ENCODE measurements around the gene CDK11A. TPM values are rescaled to one million over a fixed set of nuclear protein-coding genes. Genes with fewer than 3 reads are reported as not detected.
"Not testable (repeated sequence)": the region's sequence is repeated elsewhere in the genome, so short reads cannot be mapped to it uniquely, and the experiment has no call there.

The CDK11A gene
- total RNA-seq, 1 donor from 2014 or later: 4.2 TPM

- DNase-seq (ENCODE audit: low read depth) (no peak), FAIRE-seq (no peak)
- Histone ChIP-seq H3K36me3 (ENCODE audit: control insufficient read depth, insufficient read depth, low read length) (peaks cover 32% of the 10 kb centered on the region), H3K27me3 (ENCODE audit: control insufficient read depth, insufficient read depth, low read length) (no peaks in the 10 kb centered on the region), H3K4me3 (ENCODE audit: low read depth, low read length) (no peak overlapping the region)
- TF ChIP-seq, protein P1, sequence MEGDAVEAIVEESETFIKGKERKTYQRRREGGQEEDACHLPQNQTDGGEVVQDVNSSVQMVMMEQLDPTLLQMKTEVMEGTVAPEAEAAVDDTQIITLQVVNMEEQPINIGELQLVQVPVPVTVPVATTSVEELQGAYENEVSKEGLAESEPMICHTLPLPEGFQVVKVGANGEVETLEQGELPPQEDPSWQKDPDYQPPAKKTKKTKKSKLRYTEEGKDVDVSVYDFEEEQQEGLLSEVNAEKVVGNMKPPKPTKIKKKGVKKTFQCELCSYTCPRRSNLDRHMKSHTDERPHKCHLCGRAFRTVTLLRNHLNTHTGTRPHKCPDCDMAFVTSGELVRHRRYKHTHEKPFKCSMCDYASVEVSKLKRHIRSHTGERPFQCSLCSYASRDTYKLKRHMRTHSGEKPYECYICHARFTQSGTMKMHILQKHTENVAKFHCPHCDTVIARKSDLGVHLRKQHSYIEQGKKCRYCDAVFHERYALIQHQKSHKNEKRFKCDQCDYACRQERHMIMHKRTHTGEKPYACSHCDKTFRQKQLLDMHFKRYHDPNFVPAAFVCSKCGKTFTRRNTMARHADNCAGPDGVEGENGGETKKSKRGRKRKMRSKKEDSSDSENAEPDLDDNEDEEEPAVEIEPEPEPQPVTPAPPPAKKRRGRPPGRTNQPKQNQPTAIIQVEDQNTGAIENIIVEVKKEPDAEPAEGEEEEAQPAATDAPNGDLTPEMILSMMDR (IDR thresholded peaks at IDR 0.05; ENCODE audit: insufficient read depth, low read length, severe bottlenecking): no peak
Observed at GRCh38 chr1:1752190-1752589, 28.0 kb upstream of the CDK11A start.

DNA sequence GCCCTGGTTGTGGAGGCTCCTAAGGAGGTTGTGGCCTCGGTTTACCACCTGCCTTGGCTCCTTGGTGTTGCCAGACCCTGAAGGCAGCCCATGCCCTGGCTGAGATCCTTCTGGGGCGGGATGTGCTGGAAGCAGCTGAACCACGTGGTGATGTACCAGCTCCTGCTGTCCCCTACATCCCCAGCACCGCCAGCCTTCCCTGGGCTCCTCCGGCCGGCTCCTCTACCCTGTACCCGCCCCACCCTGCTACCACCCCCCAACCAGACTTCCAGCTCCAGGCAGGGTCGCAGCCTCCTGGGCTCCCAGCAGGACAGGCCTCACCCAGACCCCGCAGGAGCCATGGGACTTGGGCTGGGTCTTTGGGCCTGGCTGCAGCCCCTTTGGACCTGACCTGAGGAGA lies 25.8 kb upstream of the CDK11A start:
- not testable (repeated sequence) for H3K4me3 ChIP-seq (ENCODE audit: low read depth, low read length); DNase-seq (ENCODE audit: low read depth); FAIRE-seq; H3K27me3 ChIP-seq (ENCODE audit: control insufficient read depth, insufficient read depth, low read length)
- peaks cover 16% of the 10 kb centered on the region for H3K36me3 ChIP-seq (ENCODE audit: control insufficient read depth, insufficient read depth, low read length)

- TF ChIP-seq, protein P1 (IDR thresholded peaks at IDR 0.05; ENCODE audit: insufficient read depth, low read length, severe bottlenecking): no peak
- Histone ChIP-seq H3K36me3 (ENCODE audit: control insufficient read depth, insufficient read depth, low read length) (peaks cover 10% of the 10 kb centered on the region), H3K27me3 (ENCODE audit: control insufficient read depth, insufficient read depth, low read length) (no peaks in the 10 kb centered on the region), H3K4me3 (ENCODE audit: low read depth, low read length) (no peak overlapping the region)
- no peak for FAIRE-seq
- no peak for DNase-seq (ENCODE audit: low read depth)
Observed at GRCh38 chr1:1748686-1749321, 24.6 kb upstream of the CDK11A start.

DNA sequence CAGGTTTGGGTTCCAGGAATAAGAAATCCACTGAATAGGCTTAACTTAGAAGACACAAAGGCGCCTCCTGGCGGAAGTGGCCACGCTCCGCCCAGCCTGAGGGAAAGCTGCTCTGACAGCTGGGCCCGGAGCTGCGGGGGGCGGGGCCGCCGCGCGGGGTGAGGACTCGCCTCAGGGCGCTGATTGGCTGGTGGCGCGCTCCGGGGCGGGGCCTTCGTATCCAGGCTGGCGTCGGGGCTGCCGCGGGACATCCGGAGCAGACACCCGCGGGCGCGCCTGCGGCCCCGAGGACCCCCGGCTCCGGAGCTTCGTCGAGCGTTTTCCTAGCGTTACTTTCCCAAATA lies 22.4 kb upstream of the CDK11A start:
- not testable (repeated sequence) for FAIRE-seq; H3K4me3 ChIP-seq (ENCODE audit: low read depth, low read length); H3K27me3 ChIP-seq (ENCODE audit: control insufficient read depth, insufficient read depth, low read length)

GRCh38 chr1:1745651-1746565 lies 21.8 kb upstream of the CDK11A start:
- not testable (repeated sequence) for H3K27me3 ChIP-seq (ENCODE audit: control insufficient read depth, insufficient read depth, low read length); FAIRE-seq; H3K36me3 ChIP-seq (ENCODE audit: control insufficient read depth, insufficient read depth, low read length)
- peak overlapping the region; percentile 36 for H3K4me3 ChIP-seq (ENCODE audit: low read depth, low read length)
- DNase-seq (ENCODE audit: low read depth): peak; percentile 9

More for the DNA sequence above, 22.4 kb upstream of the CDK11A start:
- DNase-seq (ENCODE audit: low read depth); H3K36me3 ChIP-seq (ENCODE audit: control insufficient read depth, insufficient read depth, low read length): not testable (repeated sequence)

DNA sequence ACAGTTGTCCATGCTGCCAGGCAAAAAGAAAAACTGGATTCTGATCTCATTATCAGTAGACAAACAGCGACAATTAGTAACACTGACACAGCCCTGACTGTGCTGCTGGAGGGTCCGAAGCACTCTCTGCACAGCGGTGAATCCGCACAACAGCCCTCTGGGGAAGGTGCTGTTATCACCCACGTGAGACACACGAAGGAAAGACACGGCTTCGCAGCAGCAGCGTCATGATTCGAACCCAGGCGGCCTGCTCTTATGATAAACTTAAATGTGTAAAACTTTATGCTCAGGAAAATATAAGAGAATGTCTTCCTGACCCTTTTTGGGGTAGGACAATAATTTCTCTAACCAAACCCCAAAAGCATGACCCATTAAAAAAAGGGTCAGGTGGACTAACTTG lies 18.4 kb upstream of the CDK11A start:
- DNase-seq (ENCODE audit: low read depth); FAIRE-seq: not testable (repeated sequence)

DNA sequence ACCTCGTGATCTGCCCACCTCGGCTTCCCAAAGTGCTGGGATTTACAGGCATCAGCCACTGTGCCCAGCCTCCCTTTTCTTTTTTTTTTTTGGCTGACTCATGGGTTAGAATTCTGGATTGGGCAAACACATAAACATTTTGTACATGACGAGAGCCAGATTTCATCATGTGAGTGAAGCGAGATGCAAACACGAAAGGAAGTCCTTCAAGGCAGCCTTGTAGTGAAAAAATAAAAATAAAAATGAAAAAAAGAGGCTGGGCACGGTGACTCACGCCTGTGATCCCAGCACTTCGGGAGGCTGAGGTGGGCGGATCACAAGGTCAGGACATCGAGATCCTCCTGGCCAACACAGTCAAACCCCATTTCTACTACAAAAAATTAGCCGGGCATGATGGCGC lies 16.9 kb upstream of the CDK11A start:
- not testable (repeated sequence) for H3K36me3 ChIP-seq (ENCODE audit: control insufficient read depth, insufficient read depth, low read length)
- peak; percentile 94 for DNase-seq (ENCODE audit: low read depth)

More for the DNA sequence above, 18.4 kb upstream of the CDK11A start:
- H3K36me3 ChIP-seq (ENCODE audit: control insufficient read depth, insufficient read depth, low read length); H3K27me3 ChIP-seq (ENCODE audit: control insufficient read depth, insufficient read depth, low read length); H3K4me3 ChIP-seq (ENCODE audit: low read depth, low read length): not testable (repeated sequence)

GRCh38 chr1:1738799-1739337 lies 14.7 kb upstream of the CDK11A start:
- not testable (repeated sequence) for H3K27me3 ChIP-seq (ENCODE audit: control insufficient read depth, insufficient read depth, low read length); H3K4me3 ChIP-seq (ENCODE audit: low read depth, low read length); H3K36me3 ChIP-seq (ENCODE audit: control insufficient read depth, insufficient read depth, low read length); DNase-seq (ENCODE audit: low read depth)
- peak; percentile 81 for FAIRE-seq

More for the DNA sequence above, 16.9 kb upstream of the CDK11A start:
- H3K4me3 ChIP-seq (ENCODE audit: low read depth, low read length); H3K27me3 ChIP-seq (ENCODE audit: control insufficient read depth, insufficient read depth, low read length); FAIRE-seq: not testable (repeated sequence)

- H3K27me3 ChIP-seq (ENCODE audit: control insufficient read depth, insufficient read depth, low read length); H3K36me3 ChIP-seq (ENCODE audit: control insufficient read depth, insufficient read depth, low read length); FAIRE-seq; H3K4me3 ChIP-seq (ENCODE audit: low read depth, low read length); DNase-seq (ENCODE audit: low read depth): not testable (repeated sequence)
Observed at GRCh38 chr1:1737675-1738590, 13.8 kb upstream of the CDK11A start.
